CD14-positive monocyte (primary cell): ENCODE measurements around the gene PDLIM5. TPM values are rescaled to one million over a fixed set of nuclear protein-coding genes. Genes with fewer than 3 reads are reported as not detected.
A peak's percentile ranks its signal among the peaks of the same experiment; 100 is the strongest.

Experiments used
- DNase-seq, 3 donors: peaks; one replicate each; pipeline ENCODE4 v3.0.0-alpha.2; 2011 to 2022
- H2AFZ ChIP-seq: 2 replicates; pipeline ENCODE4 v1.6.0; 2012; ENCODE audit warnings: mild to moderate bottlenecking, low read depth, low read length, inconsistent platforms; ENCODE audit not compliant: insufficient read depth, poor library complexity, severe bottlenecking
- H3K27ac ChIP-seq, 2 donors: 1 replicate in 1 of 2; 2 replicates in 1 of 2; pipeline ENCODE4 v1.5.1; 2012 to 2013; ENCODE audit warnings: low read length in 2 of 2, control low read depth in 1 of 2, inconsistent platforms in 1 of 2, low read depth in 1 of 2, mild to moderate bottlenecking in 1 of 2
- H3K27me3 ChIP-seq, 2 donors: one replicate each; pipeline versions ENCODE4 v1.6.0 to v1.6.1; 2011 to 2013; ENCODE audit warnings: low read length in 2 of 2; ENCODE audit not compliant: control insufficient read depth in 2 of 2, insufficient read depth in 2 of 2
- H3K36me3 ChIP-seq, 2 donors: replicated peaks in 1 of 2; 1 replicate in 1 of 2; 2 replicates in 1 of 2; pipeline versions ENCODE4 v1.5.1 to v1.6.1; 2012 to 2013; ENCODE audit warnings: low read length in 2 of 2, control low read depth in 1 of 2, inconsistent platforms in 1 of 2, mild to moderate bottlenecking in 1 of 2; ENCODE audit not compliant: insufficient read depth in 2 of 2, control insufficient read depth in 1 of 2
- H3K4me1 ChIP-seq, 2 donors: 1 replicate in 1 of 2; 2 replicates in 1 of 2; pipeline versions ENCODE4 v1.5.1 to v1.6.1; 2012 to 2013; ENCODE audit warnings: low read length in 2 of 2, control low read depth in 1 of 2, inconsistent platforms in 1 of 2, mild to moderate bottlenecking in 1 of 2, moderate library complexity in 1 of 2; ENCODE audit not compliant: insufficient read depth in 2 of 2, control insufficient read depth in 1 of 2
- H3K4me2 ChIP-seq: replicated peaks from 2 replicates; pipeline ENCODE3; 2012; ENCODE audit warnings: low read length, moderate library complexity, mild to moderate bottlenecking; ENCODE audit not compliant: poor library complexity, severe bottlenecking; ENCODE audit errors: extremely low read depth
- H3K4me3 ChIP-seq, 3 experiments: fragments of 200-600 bp in 1 of 3; sonication (generic) in 1 of 3; replicated peaks in 1 of 3; 1 replicate in 2 of 3; 2 replicates in 1 of 3; pipeline ENCODE4 v1.5.1; 2011 to 2013; ENCODE audit warnings: low read length in 3 of 3, mild to moderate bottlenecking in 3 of 3, control low read depth in 2 of 3, low read depth in 2 of 3, inconsistent platforms in 1 of 3, moderate library complexity in 1 of 3
- H3K79me2 ChIP-seq: 2 replicates; pipeline ENCODE4 v1.6.0; 2012; ENCODE audit warnings: mild to moderate bottlenecking, control low read depth, inconsistent platforms, low read length, moderate library complexity; ENCODE audit not compliant: insufficient read depth
- H3K9ac ChIP-seq: 2 replicates; pipeline ENCODE4 v1.6.0; 2017; ENCODE audit warnings: low read length, mild to moderate bottlenecking; ENCODE audit not compliant: insufficient read depth, poor library complexity, severe bottlenecking
- H3K9me3 ChIP-seq, 2 donors: replicated peaks in 1 of 2; 1 replicate in 1 of 2; 2 replicates in 1 of 2; pipeline versions ENCODE4 v1.5.1 to v1.6.1; 2012 to 2013; ENCODE audit warnings: low read length in 2 of 2, control low read depth in 1 of 2; ENCODE audit not compliant: control insufficient read depth in 1 of 2, insufficient read depth in 1 of 2
- H4K20me1 ChIP-seq: 2 replicates; pipeline ENCODE4 v1.6.0; 2012; ENCODE audit warnings: mild to moderate bottlenecking, low read length, control low read depth, moderate library complexity; ENCODE audit not compliant: insufficient read depth
- H3K27ac Mint-ChIP-seq, 7 donors: one replicate each; pipeline ENCODE4 v1.8.0; 2020; ENCODE audit warnings: mild to moderate bottlenecking in 7 of 7, mixed read lengths in 7 of 7, moderate library complexity in 6 of 7, inconsistent platforms in 2 of 7
- H3K27me3 Mint-ChIP-seq, 3 donors: one replicate each; pipeline ENCODE4 v1.8.0; 2021 to 2022; ENCODE audit warnings: low read depth in 3 of 3, mild to moderate bottlenecking in 3 of 3, mixed read lengths in 3 of 3, moderate library complexity in 3 of 3, inconsistent platforms in 1 of 3
- H3K36me3 Mint-ChIP-seq, 2 donors: one replicate each; pipeline ENCODE4 v1.8.0; 2020; ENCODE audit warnings: mixed read lengths in 2 of 2, inconsistent platforms in 1 of 2, mild to moderate bottlenecking in 1 of 2
- H3K4me1 Mint-ChIP-seq: one replicate; pipeline ENCODE4 v1.8.0; 2020; ENCODE audit warnings: mild to moderate bottlenecking, mixed read lengths
- H3K4me3 Mint-ChIP-seq, 2 donors: one replicate each; pipeline ENCODE4 v1.8.0; 2020; ENCODE audit warnings: mild to moderate bottlenecking in 2 of 2, mixed read lengths in 2 of 2, moderate library complexity in 1 of 2
- H3K9me3 Mint-ChIP-seq, 7 donors: one replicate each; pipeline ENCODE4 v1.8.0; 2020 to 2022; ENCODE audit warnings: mixed read lengths in 7 of 7, mild to moderate bottlenecking in 6 of 7, moderate library complexity in 6 of 7, inconsistent platforms in 2 of 7
- WGBS: methylation state at CpG from one replicate; pipeline ENCODE4 v1.1.5; 2013; ENCODE audit warnings: missing lambda C conversion rate; ENCODE audit not compliant: insufficient coverage; 5-methylcytosine and 5-hydroxymethylcytosine counted together
- intact Hi-C, 2 donors: fragments of 100-400 bp; cut with micrococcal nuclease; formaldehyde crosslinking; loops; one replicate each; pipeline versions ENCODE4 v1.15.0 to v1.15.1; 2023
- polyA plus RNA-seq, 3 donors: library from polyadenylated mRNA; depleted of rRNA in 1 of 3; unstranded in 2 of 3; stranded (reverse) in 1 of 3; fragments of 300-500 nt in 2 of 3; fragments of >200 nt in 1 of 3; fragmentation: Illumina TruSeq in 2 of 3; gene quantifications; 1 replicate in 2 of 3; 2 replicates in 1 of 3; pipeline ENCODE4 v1.2.3, GENCODE V29; 2012 to 2021
- TF ChIP-seq, protein P1 (sequence below): fragments of 200-600 bp; IDR thresholded peaks from one replicate; pipeline ENCODE4 v1.8.0; 2022; ENCODE audit warnings: antibody characterized with exemption, mild to moderate bottlenecking

The PDLIM5 gene
- polyA plus RNA-seq, 3 donors, result 75.3 to 105 (median 80.9) TPM

DNA sequence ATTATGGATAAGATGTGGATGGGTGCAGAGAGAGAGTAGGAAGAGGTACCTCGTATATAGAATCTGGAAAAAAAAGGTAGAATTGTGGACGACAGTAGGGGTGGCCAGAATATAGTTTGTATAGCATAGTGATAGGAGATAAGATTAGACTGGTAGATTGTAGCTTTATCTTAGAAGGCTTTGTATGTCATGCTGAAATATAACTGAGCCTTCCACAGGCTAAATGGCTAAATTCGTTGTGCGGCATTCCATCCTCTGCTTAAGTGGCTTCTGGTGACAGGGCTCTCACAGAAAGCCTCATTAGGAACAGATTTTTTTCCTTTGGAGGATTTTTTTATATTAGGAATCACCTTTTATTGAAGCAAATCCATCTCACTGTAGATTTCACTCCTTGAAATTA, 163.7 kb downstream of the PDLIM5 start:
- no peak for DNase-seq
- Mint-ChIP-seq H3K27ac (no peak overlapping the region), H3K9me3 (no peaks in the 10 kb centered on the region), H3K4me3 (no peak overlapping the region), H3K4me1 (no peaks in the 10 kb centered on the region), H3K36me3 (peaks cover 22 to 25% of the 10 kb centered on the region in 2 donors), H3K27me3 (no peaks in the 10 kb centered on the region)
- Histone ChIP-seq H3K27ac (no peak overlapping the region), H3K4me3 (no peak overlapping the region), H3K27me3 (no peaks in the 10 kb centered on the region), H2AFZ (no peak overlapping the region), H3K4me2 (no peak overlapping the region), H3K9me3 (no peaks in the 10 kb centered on the region), H3K36me3 (peaks cover 8 to 23% of the 10 kb centered on the region in 2 donors), H3K79me2 (no peaks in the 10 kb centered on the region), H4K20me1 (no peaks in the 10 kb centered on the region), H3K4me1 (no peaks in the 10 kb centered on the region), H3K9ac (no peak overlapping the region)
- TF ChIP-seq, protein P1, sequence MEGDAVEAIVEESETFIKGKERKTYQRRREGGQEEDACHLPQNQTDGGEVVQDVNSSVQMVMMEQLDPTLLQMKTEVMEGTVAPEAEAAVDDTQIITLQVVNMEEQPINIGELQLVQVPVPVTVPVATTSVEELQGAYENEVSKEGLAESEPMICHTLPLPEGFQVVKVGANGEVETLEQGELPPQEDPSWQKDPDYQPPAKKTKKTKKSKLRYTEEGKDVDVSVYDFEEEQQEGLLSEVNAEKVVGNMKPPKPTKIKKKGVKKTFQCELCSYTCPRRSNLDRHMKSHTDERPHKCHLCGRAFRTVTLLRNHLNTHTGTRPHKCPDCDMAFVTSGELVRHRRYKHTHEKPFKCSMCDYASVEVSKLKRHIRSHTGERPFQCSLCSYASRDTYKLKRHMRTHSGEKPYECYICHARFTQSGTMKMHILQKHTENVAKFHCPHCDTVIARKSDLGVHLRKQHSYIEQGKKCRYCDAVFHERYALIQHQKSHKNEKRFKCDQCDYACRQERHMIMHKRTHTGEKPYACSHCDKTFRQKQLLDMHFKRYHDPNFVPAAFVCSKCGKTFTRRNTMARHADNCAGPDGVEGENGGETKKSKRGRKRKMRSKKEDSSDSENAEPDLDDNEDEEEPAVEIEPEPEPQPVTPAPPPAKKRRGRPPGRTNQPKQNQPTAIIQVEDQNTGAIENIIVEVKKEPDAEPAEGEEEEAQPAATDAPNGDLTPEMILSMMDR, result no peak
- 94% methylated on average over 2 of the region's 4 CpGs for WGBS
- intact Hi-C loops, result no loop called here

DNA sequence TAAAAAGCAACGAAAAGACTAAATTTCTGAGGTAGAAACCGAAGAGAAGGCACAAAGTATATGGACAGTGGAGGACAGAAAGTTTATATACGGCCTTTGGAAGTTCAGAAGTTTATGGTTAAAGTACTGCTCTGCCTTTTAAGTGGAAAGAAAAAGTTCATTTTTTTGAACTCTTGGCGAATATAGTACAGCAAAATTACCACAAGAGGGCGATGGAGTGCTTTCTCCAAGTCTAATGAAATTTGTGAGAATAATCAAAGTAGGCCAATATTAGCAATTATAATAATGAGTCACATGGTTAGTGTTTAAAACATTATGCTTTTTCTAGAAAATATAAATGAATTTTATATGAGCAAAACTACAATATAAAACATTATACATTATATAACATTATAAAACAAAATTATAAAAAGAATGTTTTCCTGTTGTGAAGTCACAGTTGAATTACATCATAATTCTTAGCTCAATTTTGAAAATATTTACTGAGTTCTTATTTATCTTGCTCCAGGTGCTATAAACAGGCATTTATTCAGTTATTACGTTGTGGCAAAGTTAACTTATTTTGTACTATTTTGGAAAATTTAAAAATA, 169.8 kb downstream of the PDLIM5 start:
- Histone ChIP-seq H3K4me1 (no peaks in the 10 kb centered on the region), H3K36me3 (peaks cover 10 to 23% of the 10 kb centered on the region in 2 donors), H3K27ac (no peak overlapping the region), H3K4me3 (no peak overlapping the region), H3K79me2 (no peaks in the 10 kb centered on the region), H3K9ac (no peak overlapping the region), H2AFZ (no peak overlapping the region), H3K9me3 (no peaks in the 10 kb centered on the region), H4K20me1 (peaks cover 5% of the 10 kb centered on the region), H3K27me3 (no peaks in the 10 kb centered on the region), H3K4me2 (no peak overlapping the region)
- Mint-ChIP-seq H3K36me3 (peaks cover 36 to 40% of the 10 kb centered on the region in 2 donors), H3K4me1 (no peaks in the 10 kb centered on the region), H3K4me3 (no peak overlapping the region), H3K9me3 (no peaks in the 10 kb centered on the region), H3K27ac (no peak overlapping the region), H3K27me3 (peaks cover 0 to 2% (median 0%) of the 10 kb centered on the region in 3 donors)
- intact Hi-C loops, result no loop called here
- TF ChIP-seq, protein P1, result peak; percentile 87
- WGBS, result 43% methylated on average over 3 of the region's 6 CpGs
- peak; percentile 3 to 21 (median 9) for DNase-seq
